OCI-LY3 (cell line): ENCODE results near the gene HS6ST1.

ENCODE experiments used
- H2AFZ ChIP-seq: fragments of 200-600, 300-600 bp; shearing (Covaris generic); 2 replicates; pipeline ENCODE4 v1.6.0; 2014; ENCODE audit warnings: antibody characterized with exemption, low read depth, low read length
- H3K27ac ChIP-seq: fragments of 200-600, 300-600 bp; sonication (generic); 2 replicates; pipeline ENCODE4 v1.5.1; 2014; ENCODE audit warnings: mild to moderate bottlenecking, low read length, moderate library complexity, mixed read lengths
- H3K27me3 ChIP-seq: fragments of 200-600, 300-600 bp; sonication (generic); 2 replicates; pipeline ENCODE4 v1.6.1; 2014; ENCODE audit warnings: low read depth, low read length, mixed read lengths
- H3K36me3 ChIP-seq: fragments of 200-600, 300-600 bp; sonication (generic); replicated peaks from 2 replicates; pipeline ENCODE3; 2014; ENCODE audit warnings: low read depth, low read length, mixed read lengths
- H3K4me1 ChIP-seq: fragments of 300-600, 200-600 bp; sonication (generic); 2 replicates; pipeline ENCODE4 v1.6.1; 2014; ENCODE audit warnings: low read length, mixed read lengths
- H3K4me2 ChIP-seq: fragments of 200-600, 300-600 bp; sonication (generic); 2 replicates; pipeline ENCODE4 v1.6.1; 2014; ENCODE audit warnings: low read length, mixed read lengths
- H3K4me3 ChIP-seq: fragments of 300-600, 200-600 bp; sonication (generic); 2 replicates; pipeline ENCODE4 v1.5.1; 2014; ENCODE audit warnings: antibody characterized with exemption, mild to moderate bottlenecking, low read length, moderate library complexity
- H3K79me2 ChIP-seq: fragments of 300-600, 200-600 bp; shearing (Covaris generic); 2 replicates; pipeline ENCODE4 v1.6.1; 2014; ENCODE audit warnings: mild to moderate bottlenecking, low read length, mixed read lengths
- H3K9ac ChIP-seq: fragments of 300-600, 200-600 bp; shearing (Covaris generic); 2 replicates; pipeline ENCODE4 v1.6.0; 2014; ENCODE audit warnings: mild to moderate bottlenecking, low read length, moderate library complexity
- H3K9me3 ChIP-seq: fragments of 200-600, 300-600 bp; shearing (Covaris generic); 2 replicates; pipeline ENCODE4 v1.6.1; 2014; ENCODE audit warnings: low read length, mixed read lengths; ENCODE audit not compliant: insufficient read depth
- H4K20me1 ChIP-seq: fragments of 200-600, 300-600 bp; sonication (generic); 2 replicates; pipeline ENCODE4 v1.6.1; 2016; ENCODE audit warnings: low read length, mixed read lengths; ENCODE audit not compliant: insufficient read depth
- CTCF ChIP-seq: fragments of 200-600, 300-600 bp; sonication (generic); IDR thresholded peaks from 2 replicates; pipeline ENCODE4 v1.5.1; 2014; ENCODE audit warnings: antibody characterized with exemption, low read length, low read depth
- EZH2phosphoT487 ChIP-seq: fragments of 200-600 bp; shearing (Covaris generic); IDR thresholded peaks from 2 replicates; pipeline ENCODE4 v1.6.1; 2018; ENCODE audit warnings: antibody characterized with exemption, mixed run types, low read depth

The HS6ST1 gene

DNA sequence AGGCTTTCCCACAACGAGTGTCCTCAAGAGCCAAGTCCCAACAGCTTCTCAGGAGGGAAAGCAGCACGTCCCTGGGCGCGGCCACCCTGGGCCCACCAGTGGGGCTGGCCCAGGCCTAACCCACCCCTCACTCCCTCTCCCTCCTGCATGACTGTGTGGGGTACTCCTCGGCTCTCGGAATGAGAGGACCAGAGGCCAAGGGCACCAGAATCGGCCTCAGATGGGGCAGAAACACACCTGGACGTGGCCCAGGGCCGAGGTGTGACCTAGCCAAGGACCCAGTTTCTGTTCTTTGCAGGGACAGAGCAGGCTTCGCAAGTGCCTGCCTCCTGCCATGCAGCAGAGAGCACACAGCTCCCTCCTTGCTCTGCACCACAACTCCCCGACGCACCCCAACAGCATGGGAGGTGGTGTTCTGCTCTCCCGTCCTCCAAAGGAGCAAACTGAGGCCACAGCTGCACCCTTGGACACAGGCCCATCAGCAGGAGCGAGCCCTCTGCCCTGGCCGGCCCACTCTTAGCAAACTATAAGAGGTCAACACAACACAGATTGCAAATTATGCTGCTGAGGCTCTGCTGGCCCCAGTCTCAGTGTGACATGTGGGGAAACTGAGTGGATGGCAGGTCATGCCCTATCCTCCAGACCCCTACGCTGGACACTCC lies 19.7 kb downstream of the HS6ST1 start:
- peaks cover 90% of the 10 kb centered on the region for H4K20me1 ChIP-seq
- no peaks in the 10 kb centered on the region for H3K27me3 ChIP-seq
- peaks cover 49% of the 10 kb centered on the region for H3K79me2 ChIP-seq
- no peak overlapping the region for H2AFZ ChIP-seq
- no peak for TF ChIP-seq EZH2phosphoT487
- no peak for TF ChIP-seq CTCF
- H3K27ac ChIP-seq: no peak overlapping the region
- H3K9ac ChIP-seq: no peak overlapping the region
- no peak overlapping the region for H3K4me3 ChIP-seq
- peaks cover 14% of the 10 kb centered on the region for H3K4me1 ChIP-seq
- no peaks in the 10 kb centered on the region for H3K36me3 ChIP-seq
- no peak overlapping the region for H3K4me2 ChIP-seq
- no peaks in the 10 kb centered on the region for H3K9me3 ChIP-seq

GRCh38 chr2:128298286-128298685 lies 20.4 kb downstream of the HS6ST1 start:
- H3K36me3 ChIP-seq: no peaks in the 10 kb centered on the region

GRCh38 chr2:128293870-128294455 lies 24.7 kb downstream of the HS6ST1 start:
- no peak overlapping the region for H3K4me3 ChIP-seq
- no peaks in the 10 kb centered on the region for H3K36me3 ChIP-seq
- no peak overlapping the region for H3K9ac ChIP-seq
- H3K9me3 ChIP-seq: no peaks in the 10 kb centered on the region
- H4K20me1 ChIP-seq: peaks cover 82% of the 10 kb centered on the region
- no peak overlapping the region for H2AFZ ChIP-seq
- H3K4me1 ChIP-seq: peaks cover 12% of the 10 kb centered on the region
- no peak overlapping the region for H3K4me2 ChIP-seq
- peaks cover 66% of the 10 kb centered on the region for H3K79me2 ChIP-seq
- no peaks in the 10 kb centered on the region for H3K27me3 ChIP-seq
- TF ChIP-seq CTCF (no peak), EZH2phosphoT487 (no peak)
- no peak overlapping the region for H3K27ac ChIP-seq

More at GRCh38 chr2:128298286-128298685, 20.4 kb downstream of the HS6ST1 start:
- Histone ChIP-seq H3K27ac (no peak overlapping the region), H3K79me2 (peaks cover 50% of the 10 kb centered on the region), H4K20me1 (peaks cover 90% of the 10 kb centered on the region), H3K9me3 (no peaks in the 10 kb centered on the region), H2AFZ (no peak overlapping the region), H3K4me1 (peaks cover 7% of the 10 kb centered on the region), H3K4me3 (no peak overlapping the region), H3K27me3 (no peaks in the 10 kb centered on the region), H3K9ac (no peak overlapping the region), H3K4me2 (no peak overlapping the region)
- no peak for TF ChIP-seq CTCF
- TF ChIP-seq EZH2phosphoT487: no peak

DNA sequence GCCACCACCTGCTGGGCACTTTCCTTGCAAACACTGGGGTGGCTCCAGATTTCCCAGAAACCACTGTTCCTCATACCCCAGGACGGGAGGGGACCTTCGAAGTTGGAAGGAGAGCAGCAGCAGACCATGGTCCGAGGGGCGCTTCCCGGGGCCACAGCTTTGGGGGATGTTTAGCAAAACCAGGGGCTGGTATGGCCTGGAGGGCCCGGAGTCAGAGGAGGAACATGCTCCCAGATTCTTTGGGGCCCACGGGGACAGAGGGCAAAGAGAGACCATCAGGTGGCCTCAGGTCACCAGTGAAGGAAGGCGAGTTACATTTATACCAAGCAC lies 25.3 kb downstream of the HS6ST1 start:
- no peaks in the 10 kb centered on the region for H3K27me3 ChIP-seq
- peaks cover 81% of the 10 kb centered on the region for H4K20me1 ChIP-seq
- H3K79me2 ChIP-seq: peaks cover 63% of the 10 kb centered on the region
- H3K9ac ChIP-seq: no peak overlapping the region
- TF ChIP-seq EZH2phosphoT487: no peak
- no peak for TF ChIP-seq CTCF
- H3K27ac ChIP-seq: no peak overlapping the region
- no peaks in the 10 kb centered on the region for H3K9me3 ChIP-seq
- H3K4me3 ChIP-seq: no peak overlapping the region
- H3K36me3 ChIP-seq: no peaks in the 10 kb centered on the region
- H2AFZ ChIP-seq: no peak overlapping the region
- H3K4me2 ChIP-seq: no peak overlapping the region
- peaks cover 12% of the 10 kb centered on the region for H3K4me1 ChIP-seq
